GM12891 (cell line): Measurements from ENCODE around the gene KCNMA1.

ENCODE experiments used
- PAX5 ChIP-seq: IDR thresholded peaks from 2 replicates; pipeline ENCODE4 v1.6.1; 2011; ENCODE audit warnings: low read length, moderate library complexity, mild to moderate bottlenecking; ENCODE audit not compliant: insufficient read depth, severe bottlenecking
- POLR2A ChIP-seq: IDR thresholded peaks from 2 replicates; pipeline ENCODE4 v1.6.1; 2011; ENCODE audit warnings: low read depth, low read length, control low read depth
- TAF1 ChIP-seq: IDR thresholded peaks from 2 replicates; pipeline ENCODE4 v1.6.1; 2011; ENCODE audit warnings: low read depth, low read length, control low read depth

- TF ChIP-seq POLR2A (no peak), PAX5 (no peak), TAF1 (no peak)
Measured at GRCh38 chr10:77456414-77456813, 181.2 kb downstream of the KCNMA1 start.
